Thyroid gland (tissue), 4 donors: ENCODE results near the gene LRCH3.
A peak's percentile ranks its signal among the peaks of the same experiment; 100 is the strongest.

Experiments used
- CTCF ChIP-seq, 6 experiments: fragments of 200-600 bp in 3 of 6; fragments of 450-650 bp in 3 of 6; sonication (generic) in 3 of 6; IDR thresholded peaks; one replicate each; pipeline ENCODE4 v1.5.1; 2016 to 2019; ENCODE audit warnings: antibody characterized with exemption in 6 of 6, mild to moderate bottlenecking in 2 of 6, inconsistent platforms in 1 of 6, moderate library complexity in 1 of 6
- POLR2A ChIP-seq, 2 donors: fragments of 450-650 bp; IDR thresholded peaks; one replicate each; pipeline ENCODE4 v1.6.1; 2017; ENCODE audit warnings: antibody characterized with exemption in 2 of 2, mild to moderate bottlenecking in 2 of 2, moderate library complexity in 1 of 2

- TF ChIP-seq POLR2A (IDR thresholded peaks at IDR 0.05) (peak in 1 of 2 donors; percentile 0), CTCF (IDR thresholded peaks at IDR 0.05) (no peak)
These were observed 40.0 kb upstream of the LRCH3 start for GRCh38 chr3:197750858-197751737.
